H9 (cell line): ENCODE results near the gene ELOVL6. TPM values are rescaled to one million over a fixed set of nuclear protein-coding genes. Genes with fewer than 3 reads are reported as not detected.

Experiments
- DNase-seq: peaks from one replicate; pipeline ENCODE4 v3.0.0-alpha.2; 2017
- H2AFZ ChIP-seq: one replicate; pipeline ENCODE4 v1.6.1; 2013; ENCODE audit warnings: mild to moderate bottlenecking, low read length, control low read depth, moderate library complexity
- H2AK5ac ChIP-seq: 2 replicates; pipeline ENCODE4 v1.6.1; 2013; ENCODE audit warnings: low read length, control low read depth, mixed read lengths; ENCODE audit not compliant: insufficient read length
- H2BK120ac ChIP-seq: one replicate; pipeline ENCODE4 v1.6.1; 2013; ENCODE audit warnings: low read depth, mild to moderate bottlenecking, low read length, control low read depth, inconsistent platforms; ENCODE audit not compliant: poor library complexity, severe bottlenecking
- H2BK12ac ChIP-seq: 2 replicates; pipeline ENCODE4 v1.6.1; 2013; ENCODE audit warnings: low read length, control low read depth, mixed read lengths, low read depth; ENCODE audit not compliant: insufficient read length
- H2BK15ac ChIP-seq: 2 replicates; pipeline ENCODE4 v1.6.1; 2013; ENCODE audit warnings: low read depth, low read length, control low read depth
- H2BK20ac ChIP-seq: one replicate; pipeline ENCODE4 v1.6.1; 2013; ENCODE audit warnings: low read depth, mild to moderate bottlenecking, low read length, control low read depth, inconsistent platforms; ENCODE audit not compliant: poor library complexity, severe bottlenecking
- H2BK5ac ChIP-seq: 2 replicates; pipeline ENCODE4 v1.6.1; 2013; ENCODE audit warnings: low read length, control low read depth, mixed read lengths; ENCODE audit not compliant: insufficient read length
- H3K14ac ChIP-seq: 2 replicates; pipeline ENCODE4 v1.6.1; 2013; ENCODE audit warnings: low read length, control low read depth; ENCODE audit not compliant: insufficient read depth
- H3K18ac ChIP-seq: 2 replicates; pipeline ENCODE4 v1.6.1; 2013; ENCODE audit warnings: low read depth, mild to moderate bottlenecking, mixed read lengths, low read length, control low read depth; ENCODE audit not compliant: insufficient read length
- H3K23ac ChIP-seq: 2 replicates; pipeline ENCODE4 v1.6.1; 2013; ENCODE audit warnings: low read length, control low read depth, mixed read lengths, low read depth; ENCODE audit not compliant: insufficient read length
- H3K23me2 ChIP-seq: 2 replicates; pipeline ENCODE4 v1.6.1; 2013; ENCODE audit warnings: low read depth, mild to moderate bottlenecking, mixed read lengths, low read length, control low read depth; ENCODE audit not compliant: insufficient read length, poor library complexity, severe bottlenecking
- H3K27ac ChIP-seq: 2 replicates; pipeline ENCODE4 v1.5.1; 2013; ENCODE audit warnings: low read length, control low read depth, mixed read lengths, low read depth; ENCODE audit not compliant: insufficient read length
- H3K27me3 ChIP-seq: 2 replicates; pipeline ENCODE4 v1.6.1; 2013; ENCODE audit warnings: low read length, control low read depth, inconsistent platforms; ENCODE audit not compliant: insufficient read depth
- H3K4ac ChIP-seq: 2 replicates; pipeline ENCODE4 v1.6.1; 2013; ENCODE audit warnings: low read depth, mild to moderate bottlenecking, control low read depth, inconsistent platforms, low read length, moderate library complexity
- H3K4me1 ChIP-seq: 2 replicates; pipeline ENCODE4 v1.6.1; 2013; ENCODE audit warnings: low read length, control low read depth, inconsistent platforms; ENCODE audit not compliant: insufficient read depth
- H3K4me2 ChIP-seq: 2 replicates; pipeline ENCODE4 v1.6.1; 2013; ENCODE audit warnings: low read length, control low read depth, mixed read lengths; ENCODE audit not compliant: insufficient read length, insufficient read depth
- H3K56ac ChIP-seq: 2 replicates; pipeline ENCODE4 v1.6.1; 2013; ENCODE audit warnings: low read depth, mild to moderate bottlenecking, mixed read lengths, low read length, control low read depth; ENCODE audit not compliant: insufficient read length
- H3K79me1 ChIP-seq: 2 replicates; pipeline ENCODE4 v1.6.1; 2013; ENCODE audit warnings: low read depth, mild to moderate bottlenecking, moderate library complexity, low read length, control low read depth, inconsistent platforms; ENCODE audit not compliant: insufficient read depth, poor library complexity, severe bottlenecking
- H3K79me2 ChIP-seq: 2 replicates; pipeline ENCODE4 v1.6.1; 2013; ENCODE audit warnings: low read length, control low read depth, inconsistent platforms; ENCODE audit not compliant: insufficient read depth
- H3K9ac ChIP-seq: 2 replicates; pipeline ENCODE4 v1.6.1; 2013; ENCODE audit warnings: low read length, control low read depth, mixed read lengths; ENCODE audit not compliant: insufficient read length; ENCODE audit errors: extremely low read depth
- H3K9me3 ChIP-seq: one replicate; pipeline ENCODE4 v1.6.1; 2013; ENCODE audit warnings: low read depth, low read length, inconsistent platforms; ENCODE audit not compliant: control insufficient read depth
- H3T11ph ChIP-seq: one replicate; pipeline ENCODE4 v1.6.1; 2013; ENCODE audit warnings: mild to moderate bottlenecking, low read length, control low read depth, inconsistent platforms
- H4K20me1 ChIP-seq: one replicate; pipeline ENCODE4 v1.6.1; 2013; ENCODE audit not compliant: control insufficient read depth, insufficient read length, insufficient read depth
- H4K5ac ChIP-seq: 2 replicates; pipeline ENCODE4 v1.6.1; 2013; ENCODE audit warnings: low read depth, mild to moderate bottlenecking, mixed read lengths, low read length, control low read depth; ENCODE audit not compliant: insufficient read length
- H4K8ac ChIP-seq: replicated peaks from 2 replicates; pipeline ENCODE4 v1.6.1; 2013; ENCODE audit warnings: low read length, control low read depth, mixed read lengths, low read depth; ENCODE audit not compliant: insufficient read length
- H4K91ac ChIP-seq: 2 replicates; pipeline ENCODE4 v1.6.1; 2013; ENCODE audit warnings: low read depth, mild to moderate bottlenecking, moderate library complexity, mixed read lengths, low read length, control low read depth; ENCODE audit not compliant: insufficient read length
- H3K27ac Mint-ChIP-seq, 3 experiments: 2 replicates in 2 of 3; 3 replicates in 1 of 3; pipeline ENCODE4 v1.8.0; 2020 to 2021; ENCODE audit warnings: mixed read lengths in 3 of 3, mild to moderate bottlenecking in 1 of 3, moderate library complexity in 1 of 3
- H3K27me3 Mint-ChIP-seq: 2 replicates; pipeline ENCODE4 v1.8.0; 2021; ENCODE audit warnings: low read depth, mild to moderate bottlenecking, moderate library complexity, mixed read lengths
- H3K36me3 Mint-ChIP-seq, 3 experiments: 2 replicates in 2 of 3; 3 replicates in 1 of 3; pipeline ENCODE4 v1.8.0; 2020 to 2021; ENCODE audit warnings: low read depth in 3 of 3, mixed read lengths in 3 of 3; ENCODE audit not compliant: insufficient read depth in 1 of 3
- H3K4me1 Mint-ChIP-seq, 2 experiments: 2 replicates each; pipeline ENCODE4 v1.8.0; 2020; ENCODE audit warnings: mixed read lengths in 2 of 2
- H3K4me3 Mint-ChIP-seq, 2 experiments: 2 replicates in 1 of 2; 3 replicates in 1 of 2; pipeline ENCODE4 v1.8.0; 2020 to 2021; ENCODE audit warnings: mild to moderate bottlenecking in 2 of 2, mixed read lengths in 2 of 2, moderate library complexity in 1 of 2
- H3K9me3 Mint-ChIP-seq, 2 experiments: 2 replicates in 1 of 2; 3 replicates in 1 of 2; pipeline ENCODE4 v1.8.0; 2020; ENCODE audit warnings: mild to moderate bottlenecking in 2 of 2, mixed read lengths in 2 of 2, moderate library complexity in 1 of 2
- WGBS: extraction: QIAGEN DNeasy Blood & Tissue Kit; methylation state at CpG from one replicate; pipeline ENCODE4 v1.1.7; 2013; ENCODE audit warnings: missing lambda C conversion rate, low lambda C conversion rate, mixed read lengths; ENCODE audit not compliant: insufficient read length; ENCODE audit errors: extremely low coverage; 5-methylcytosine and 5-hydroxymethylcytosine counted together
- total RNA-seq: library from RNA; stranded (reverse); gene quantifications from 2 replicates; pipeline ENCODE4 v1.2.1, GENCODE V29; 2021
- TF ChIP-seq, protein P1 (sequence below): fragments of 200-600 bp; sonication (generic); conservative IDR thresholded peaks from 3 replicates; pipeline ENCODE4 v1.8.0; 2021; ENCODE audit warnings: antibody characterized with exemption, mild to moderate bottlenecking

Gene ELOVL6
- total RNA-seq, 1 experiment from 2014 or later: 64.6 TPM

- H3K27ac Mint-ChIP-seq: no peak overlapping the region
- no peak overlapping the region for H2AK5ac ChIP-seq
- no peak overlapping the region for H4K8ac ChIP-seq
- H3K79me1 ChIP-seq: no peaks in the 10 kb centered on the region
- no peak overlapping the region for H2BK12ac ChIP-seq
- no peak overlapping the region for H2BK120ac ChIP-seq
- H2BK20ac ChIP-seq: no peak overlapping the region
- no peak overlapping the region for H4K5ac ChIP-seq
- no peaks in the 10 kb centered on the region for H3K23me2 ChIP-seq
- H4K20me1 ChIP-seq: no peaks in the 10 kb centered on the region
- no peaks in the 10 kb centered on the region for H3K9me3 Mint-ChIP-seq
- H4K91ac ChIP-seq: no peak overlapping the region
- H2AFZ ChIP-seq: no peak overlapping the region
- TF ChIP-seq, protein P1, sequence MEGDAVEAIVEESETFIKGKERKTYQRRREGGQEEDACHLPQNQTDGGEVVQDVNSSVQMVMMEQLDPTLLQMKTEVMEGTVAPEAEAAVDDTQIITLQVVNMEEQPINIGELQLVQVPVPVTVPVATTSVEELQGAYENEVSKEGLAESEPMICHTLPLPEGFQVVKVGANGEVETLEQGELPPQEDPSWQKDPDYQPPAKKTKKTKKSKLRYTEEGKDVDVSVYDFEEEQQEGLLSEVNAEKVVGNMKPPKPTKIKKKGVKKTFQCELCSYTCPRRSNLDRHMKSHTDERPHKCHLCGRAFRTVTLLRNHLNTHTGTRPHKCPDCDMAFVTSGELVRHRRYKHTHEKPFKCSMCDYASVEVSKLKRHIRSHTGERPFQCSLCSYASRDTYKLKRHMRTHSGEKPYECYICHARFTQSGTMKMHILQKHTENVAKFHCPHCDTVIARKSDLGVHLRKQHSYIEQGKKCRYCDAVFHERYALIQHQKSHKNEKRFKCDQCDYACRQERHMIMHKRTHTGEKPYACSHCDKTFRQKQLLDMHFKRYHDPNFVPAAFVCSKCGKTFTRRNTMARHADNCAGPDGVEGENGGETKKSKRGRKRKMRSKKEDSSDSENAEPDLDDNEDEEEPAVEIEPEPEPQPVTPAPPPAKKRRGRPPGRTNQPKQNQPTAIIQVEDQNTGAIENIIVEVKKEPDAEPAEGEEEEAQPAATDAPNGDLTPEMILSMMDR: no peak
- no peak for DNase-seq
- H3K18ac ChIP-seq: no peak overlapping the region
- no peaks in the 10 kb centered on the region for H3K4me1 ChIP-seq
- no peak overlapping the region for H3K23ac ChIP-seq
- no peak overlapping the region for H3K9ac ChIP-seq
- no peaks in the 10 kb centered on the region for H3K27me3 Mint-ChIP-seq
- no peak overlapping the region for H3K4me2 ChIP-seq
- no peaks in the 10 kb centered on the region for H3K36me3 Mint-ChIP-seq
- H3K4ac ChIP-seq: no peak overlapping the region
- no peaks in the 10 kb centered on the region for H3K79me2 ChIP-seq
- no CpG with 5 or more reads among the region's 3 CpGs for WGBS
- H3K9me3 ChIP-seq: no peaks in the 10 kb centered on the region
- H3K56ac ChIP-seq: no peak overlapping the region
- no peak overlapping the region for H3K14ac ChIP-seq
- no peak overlapping the region for H3K4me3 Mint-ChIP-seq
- H2BK15ac ChIP-seq: no peak overlapping the region
- no peak overlapping the region for H3K27ac ChIP-seq
- H2BK5ac ChIP-seq: no peak overlapping the region
- no peaks in the 10 kb centered on the region for H3K27me3 ChIP-seq
- H3K4me1 Mint-ChIP-seq: peaks cover 4 to 10% of the 10 kb centered on the region in 2 experiments; a peak in 3 of 4 replicates
- H3T11ph ChIP-seq: no peak overlapping the region
These were observed 49.2 kb upstream of the ELOVL6 start for GRCh38 chr4:110247591-110247990.
